Testis (tissue), 2 donors: ENCODE measurements around the gene KRTAP4-2.

Experiments
- POLR2A ChIP-seq: fragments of 450-650 bp; IDR thresholded peaks from one replicate; pipeline ENCODE4 v1.6.1; 2017; ENCODE audit warnings: antibody characterized with exemption, mild to moderate bottlenecking, moderate library complexity
- TF ChIP-seq, protein P1 (sequence below), 3 experiments: fragments of 450-650 bp in 2 of 3; fragments of 200-600 bp in 1 of 3; sonication (generic) in 1 of 3; IDR thresholded peaks; one replicate each; pipeline ENCODE4 v1.5.1; 2016 to 2019; ENCODE audit warnings: antibody characterized with exemption in 3 of 3, mild to moderate bottlenecking in 2 of 3, moderate library complexity in 1 of 3

DNA sequence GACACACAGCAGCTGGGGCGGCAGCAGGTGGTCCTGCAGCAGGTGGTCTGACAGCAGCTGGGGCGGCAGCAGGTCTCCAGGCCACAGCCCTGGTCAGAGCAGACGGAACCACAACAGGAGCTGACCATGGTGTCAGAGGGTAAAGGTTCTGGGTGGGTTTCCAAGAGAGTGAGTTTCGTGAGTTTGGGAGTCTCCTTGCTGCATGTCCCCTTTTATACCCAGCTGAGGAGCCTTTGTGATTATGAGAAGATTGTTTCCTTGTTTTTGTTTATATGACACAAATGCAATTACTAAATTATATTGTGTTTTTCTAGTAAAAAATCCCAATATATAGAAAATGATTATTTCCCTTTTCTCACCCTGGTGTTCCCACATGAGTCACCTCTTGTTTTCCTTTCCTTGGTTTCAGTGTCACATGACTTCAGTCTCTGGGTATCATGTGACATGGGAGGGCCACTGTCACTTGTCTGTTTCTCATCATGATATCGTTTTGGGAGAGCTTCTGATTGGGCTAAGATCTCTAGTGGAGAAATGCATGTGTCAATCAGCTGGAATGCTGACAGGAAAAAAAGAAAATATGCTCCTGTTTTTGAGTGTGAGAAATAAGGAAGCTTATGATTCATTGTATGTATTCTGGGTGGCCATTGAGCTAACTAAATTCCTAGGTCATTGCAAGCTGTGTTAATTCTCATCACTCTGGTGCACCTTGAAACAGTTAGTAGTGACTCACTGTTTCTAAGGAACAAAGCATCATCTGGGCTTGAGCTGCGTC is 37.5 kb downstream of the KRTAP4-2 start, which contains the start of gene KRTAP4-6:
- TF ChIP-seq, protein P1, sequence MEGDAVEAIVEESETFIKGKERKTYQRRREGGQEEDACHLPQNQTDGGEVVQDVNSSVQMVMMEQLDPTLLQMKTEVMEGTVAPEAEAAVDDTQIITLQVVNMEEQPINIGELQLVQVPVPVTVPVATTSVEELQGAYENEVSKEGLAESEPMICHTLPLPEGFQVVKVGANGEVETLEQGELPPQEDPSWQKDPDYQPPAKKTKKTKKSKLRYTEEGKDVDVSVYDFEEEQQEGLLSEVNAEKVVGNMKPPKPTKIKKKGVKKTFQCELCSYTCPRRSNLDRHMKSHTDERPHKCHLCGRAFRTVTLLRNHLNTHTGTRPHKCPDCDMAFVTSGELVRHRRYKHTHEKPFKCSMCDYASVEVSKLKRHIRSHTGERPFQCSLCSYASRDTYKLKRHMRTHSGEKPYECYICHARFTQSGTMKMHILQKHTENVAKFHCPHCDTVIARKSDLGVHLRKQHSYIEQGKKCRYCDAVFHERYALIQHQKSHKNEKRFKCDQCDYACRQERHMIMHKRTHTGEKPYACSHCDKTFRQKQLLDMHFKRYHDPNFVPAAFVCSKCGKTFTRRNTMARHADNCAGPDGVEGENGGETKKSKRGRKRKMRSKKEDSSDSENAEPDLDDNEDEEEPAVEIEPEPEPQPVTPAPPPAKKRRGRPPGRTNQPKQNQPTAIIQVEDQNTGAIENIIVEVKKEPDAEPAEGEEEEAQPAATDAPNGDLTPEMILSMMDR (IDR thresholded peaks at IDR 0.05): no peak
- no peak for TF ChIP-seq POLR2A
